SK-N-SH (cell line): ENCODE data around the gene ARHGEF37. TPM values are rescaled to one million over a fixed set of nuclear protein-coding genes. Genes with fewer than 3 reads are reported as not detected.

ENCODE experiments used
- CTCF ChIA-PET: fragments of 300-600, 350-600 bp; formaldehyde crosslinking; extraction: SDS; loops from one replicate; lab custom pipeline; 2021; lab: Yijun Ruan, JAX
- POLR2A ChIA-PET: fragments of 350-600 bp; sonication (Branson Sonifier 250); formaldehyde crosslinking; extraction: SDS; loops from one replicate; lab custom pipeline; 2020; ENCODE audit warnings: antibody characterized with exemption, inconsistent platforms; lab: Yijun Ruan, JAX
- DNase-seq: peaks from one replicate; pipeline ENCODE4 v3.0.0; 2012
- H2AFZ ChIP-seq: fragments of 200-600 bp; sonication (generic); 2 replicates; pipeline ENCODE4 v1.8.1; 2016; ENCODE audit warnings: antibody characterized with exemption, mild to moderate bottlenecking, low read depth
- H3F3A ChIP-seq: fragments of 200-600 bp; sonication (generic); replicated peaks from 2 replicates; pipeline ENCODE3; 2016; ENCODE audit warnings: antibody characterized with exemption, mild to moderate bottlenecking; ENCODE audit not compliant: insufficient read depth
- H3K27ac ChIP-seq, 2 experiments: fragments of 200-500 bp in 1 of 2; fragments of 200-600 bp in 1 of 2; sonication (Bioruptor generic) in 1 of 2; sonication (generic), shearing (Covaris generic) in 1 of 2; 2 replicates each; pipeline versions ENCODE4 v1.5.1 to v1.6.1; 2014 to 2016; ENCODE audit warnings: low read depth in 2 of 2, inconsistent platforms in 1 of 2, low read length in 1 of 2, mild to moderate bottlenecking in 1 of 2, mixed read lengths in 1 of 2
- H3K27me3 ChIP-seq: fragments of 200-600 bp; sonication (generic), shearing (Covaris generic); 2 replicates; pipeline ENCODE4 v1.6.1; 2016; ENCODE audit warnings: mixed run types; ENCODE audit not compliant: insufficient read depth
- H3K36me3 ChIP-seq, 2 experiments: fragments of 200-500 bp in 1 of 2; fragments of 200-600 bp in 1 of 2; sonication (Bioruptor generic) in 1 of 2; sonication (generic) in 1 of 2; replicated peaks in 1 of 2; 2 replicates each; pipeline versions ENCODE3 to v1.5.1; 2014 to 2016; ENCODE audit warnings: low read length in 1 of 2, mild to moderate bottlenecking in 1 of 2; ENCODE audit not compliant: insufficient read depth in 2 of 2, control insufficient read depth in 1 of 2
- H3K4me1 ChIP-seq, 2 experiments: fragments of 200-500 bp in 1 of 2; fragments of 200-600 bp in 1 of 2; sonication (Bioruptor generic) in 1 of 2; sonication (generic), shearing (Covaris generic) in 1 of 2; 2 replicates each; pipeline versions ENCODE4 v1.5.1 to v1.6.1; 2014 to 2016; ENCODE audit warnings: low read depth in 1 of 2, low read length in 1 of 2, mixed run types in 1 of 2; ENCODE audit not compliant: insufficient read depth in 2 of 2, control insufficient read depth in 1 of 2
- H3K4me2 ChIP-seq: fragments of 200-600 bp; sonication (generic), shearing (Covaris generic); 2 replicates; pipeline ENCODE4 v1.6.1; 2017; ENCODE audit warnings: mixed run types
- H3K4me3 ChIP-seq, 2 experiments: fragments of 200-500 bp in 1 of 2; fragments of 200-600 bp in 1 of 2; sonication (Bioruptor generic) in 1 of 2; sonication (generic), shearing (Covaris generic) in 1 of 2; 2 replicates each; pipeline versions ENCODE4 v1.5.1 to v1.8.1; 2014 to 2016; ENCODE audit warnings: low read depth in 2 of 2, inconsistent platforms in 1 of 2, low read length in 1 of 2, mild to moderate bottlenecking in 1 of 2, mixed read lengths in 1 of 2, moderate library complexity in 1 of 2
- H3K79me2 ChIP-seq: fragments of 200-600 bp; sonication (generic); 2 replicates; pipeline ENCODE4 v1.8.1; 2017; ENCODE audit warnings: mild to moderate bottlenecking; ENCODE audit not compliant: insufficient read depth
- H3K9ac ChIP-seq: fragments of 200-600 bp; sonication (generic); 2 replicates; pipeline ENCODE4 v1.6.1; 2017; ENCODE audit warnings: mixed run types
- H3K9me2 ChIP-seq: fragments of 200-600 bp; sonication (generic); 2 replicates; pipeline ENCODE4 v1.6.1; 2017; ENCODE audit warnings: mixed run types
- H3K9me3 ChIP-seq: fragments of 200-600 bp; sonication (generic); 2 replicates; pipeline ENCODE4 v1.6.1; 2017; ENCODE audit warnings: mixed run types, mild to moderate bottlenecking, moderate library complexity
- H4K20me1 ChIP-seq: fragments of 200-600 bp; sonication (generic); 2 replicates; pipeline ENCODE4 v1.6.1; 2017; ENCODE audit warnings: mild to moderate bottlenecking, mixed run types; ENCODE audit not compliant: insufficient read depth
- CHD2 ChIP-seq: fragments of 150-350 bp; IDR thresholded peaks from 2 replicates; pipeline ENCODE4 v1.6.1; 2018; ENCODE audit warnings: low read length; ENCODE audit not compliant: partially characterized antibody
- ELF1 ChIP-seq: IDR thresholded peaks from 2 replicates; pipeline ENCODE4 v1.4.0; 2012
- EP300 ChIP-seq, 2 experiments: IDR thresholded peaks; 2 replicates each; pipeline versions ENCODE4 v1.4.0 to v1.6.1; 2012; ENCODE audit warnings: borderline replicate concordance in 1 of 2, low read depth in 1 of 2, low read length in 1 of 2
- EZH2phosphoT487 ChIP-seq: fragments of 200-600 bp; sonication (generic); IDR thresholded peaks from 2 replicates; pipeline ENCODE4 v1.6.1; 2017; ENCODE audit warnings: low read depth, mixed run types, mild to moderate bottlenecking, antibody characterized with exemption, moderate library complexity, borderline replicate concordance
- FOXJ3 ChIP-seq: sonication (generic); formaldehyde crosslinking; IDR thresholded peaks from 2 replicates; pipeline ENCODE4 v1.5.1; 2020; ENCODE audit warnings: mild to moderate bottlenecking, missing genetic modification reagents
- FOXM1 ChIP-seq: IDR thresholded peaks from 2 replicates; pipeline ENCODE4 v1.4.0; 2012; ENCODE audit warnings: low read depth, mild to moderate bottlenecking
- GABPA ChIP-seq: IDR thresholded peaks from 2 replicates; pipeline ENCODE4 v1.4.0; 2012; ENCODE audit warnings: low read depth, mild to moderate bottlenecking
- GATA2 ChIP-seq: sonication (generic); formaldehyde crosslinking; IDR thresholded peaks from 2 replicates; pipeline ENCODE4 v1.5.0; 2020; ENCODE audit warnings: mild to moderate bottlenecking, missing genetic modification reagents
- IRF3 ChIP-seq: fragments of 150-350 bp; IDR thresholded peaks from 2 replicates; pipeline ENCODE4 v1.6.1; 2016; ENCODE audit warnings: mild to moderate bottlenecking, low read depth, low read length
- JUND ChIP-seq: IDR thresholded peaks from 2 replicates; pipeline ENCODE4 v1.4.0; 2012
- MEF2A ChIP-seq: IDR thresholded peaks from 2 replicates; pipeline ENCODE4 v1.4.0; 2012; ENCODE audit warnings: low read depth, borderline replicate concordance
- MXI1 ChIP-seq: IDR thresholded peaks from 2 replicates; pipeline ENCODE4 v1.6.1; 2012; ENCODE audit warnings: mild to moderate bottlenecking, low read depth, low read length, improper control_type of control experiment
- NFIC ChIP-seq: IDR thresholded peaks from 2 replicates; pipeline ENCODE4 v1.4.0; 2012; ENCODE audit warnings: borderline replicate concordance
- NRF1 ChIP-seq: IDR thresholded peaks from 2 replicates; pipeline ENCODE4 v1.6.1; 2012; ENCODE audit warnings: low read depth, mild to moderate bottlenecking, low read length
- POLR2AphosphoS5 ChIP-seq: IDR thresholded peaks from 2 replicates; pipeline ENCODE4 v1.6.1; 2012; ENCODE audit warnings: low read depth, low read length
- RAD21 ChIP-seq: IDR thresholded peaks from 2 replicates; pipeline ENCODE4 v1.6.1; 2012; ENCODE audit warnings: mild to moderate bottlenecking, low read length
- RXRA ChIP-seq: IDR thresholded peaks from 2 replicates; pipeline ENCODE4 v1.4.0; 2012; ENCODE audit warnings: low read depth, mild to moderate bottlenecking, borderline replicate concordance
- SMC3 ChIP-seq: IDR thresholded peaks from 2 replicates; pipeline ENCODE4 v1.6.1; 2012; ENCODE audit warnings: low read depth, low read length, improper control_type of control experiment
- TAF1 ChIP-seq: IDR thresholded peaks from 2 replicates; pipeline ENCODE4 v1.6.1; 2012; ENCODE audit warnings: low read depth, mild to moderate bottlenecking, low read length, moderate library complexity, borderline replicate concordance
- USF1 ChIP-seq: IDR thresholded peaks from 2 replicates; pipeline ENCODE4 v1.4.0; 2012; ENCODE audit warnings: low read depth, borderline replicate concordance
- YY1 ChIP-seq: IDR thresholded peaks from 2 replicates; pipeline ENCODE4 v1.4.0; 2012; ENCODE audit warnings: low read depth, mild to moderate bottlenecking
- WGBS: methylation state at CpG from one replicate; pipeline ENCODE4 v1.1.6; 2017; ENCODE audit warnings: low lambda C conversion rate; 5-methylcytosine and 5-hydroxymethylcytosine counted together
- polyA plus RNA-seq, 3 experiments: library from polyadenylated mRNA; depleted of rRNA; stranded (reverse); fragments of >200 nt; gene quantifications; 2 replicates each; pipeline ENCODE4 v1.2.3, GENCODE V29; 2012

Gene ARHGEF37
- polyA plus RNA-seq, 1 of the 3 experiments (the other 2 are of a cell fraction): 0.94 TPM

GRCh38 chr5:149645236-149645635 is 63.9 kb downstream of the ARHGEF37 start (continued):
- TF ChIP-seq FOXJ3 (CRISPR knock-in tag): no peak
- TF ChIP-seq, all 33 proteins: peak for 0

DNA sequence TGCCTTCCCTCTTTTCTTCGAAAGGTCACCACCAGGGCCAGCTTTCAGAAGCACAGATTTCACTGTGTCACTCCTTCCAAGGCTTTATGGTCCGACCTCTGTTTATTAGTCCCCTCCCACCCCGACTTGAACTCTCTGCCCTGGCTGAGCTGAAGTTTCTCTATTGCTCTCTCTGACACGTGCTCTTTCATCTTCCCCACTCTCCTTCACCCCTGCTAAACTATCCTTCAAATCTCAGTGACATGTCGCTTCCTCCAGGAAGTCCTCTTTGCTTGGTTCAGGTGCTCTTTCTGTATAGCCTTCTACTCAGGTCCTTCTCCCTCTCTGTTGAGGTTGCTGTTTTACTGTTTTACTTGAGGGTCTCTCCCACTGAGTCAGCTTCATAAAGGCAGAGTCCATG is 64.4 kb downstream of the ARHGEF37 start:
- Histone ChIP-seq H3K27me3 (no peaks in the 10 kb centered on the region), H3K4me2 (no peak overlapping the region), H2AFZ (no peak overlapping the region), H3K79me2 (no peaks in the 10 kb centered on the region), H3K36me3 (no peaks in the 10 kb centered on the region), H3K9me2 (no peaks in the 10 kb centered on the region), H3K4me1 (peaks cover 0 to 14% of the 10 kb centered on the region in 2 experiments; a peak in 1 of 4 replicates), H3K9me3 (no peaks in the 10 kb centered on the region), H4K20me1 (no peaks in the 10 kb centered on the region), H3K27ac (no peak overlapping the region), H3F3A (no peaks in the 10 kb centered on the region), H3K4me3 (no peak overlapping the region), H3K9ac (no peak overlapping the region)
- ChIA-PET POLR2A (no interaction called here), CTCF (interaction anchor here (0.9 to 22.1 kb wide), 7 partner anchors 9 to 346 kb away, joined by 3 to 730 read pairs (median 10); no protein-coding TSS in a partner anchor)
- 80% methylated on average over 5 of the region's 5 CpGs for WGBS
- no peak for DNase-seq
- TF ChIP-seq IRF3 (no peak), RAD21 (no peak)

DNA sequence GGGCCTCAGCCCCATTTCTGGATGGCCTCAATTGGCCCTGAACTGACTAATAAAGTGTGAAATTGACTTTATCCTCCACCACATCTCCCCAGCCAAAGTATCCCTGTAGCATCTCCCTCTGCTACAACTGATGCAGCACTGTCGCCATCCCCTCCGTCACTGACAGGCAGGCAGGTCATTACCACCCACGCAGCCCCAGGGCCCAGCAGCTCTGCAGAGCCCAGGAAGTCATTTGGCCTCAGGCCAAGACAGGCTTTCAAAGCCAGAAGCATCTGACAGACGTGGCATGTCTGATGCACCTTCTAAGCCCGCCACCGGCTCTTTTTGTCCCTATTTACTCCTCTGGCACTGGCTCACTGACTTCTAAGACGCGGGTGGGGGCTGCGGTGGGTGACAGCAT is 65.3 kb downstream of the ARHGEF37 start:
- Histone ChIP-seq H4K20me1 (no peaks in the 10 kb centered on the region), H3K4me3 (no peak overlapping the region), H3K79me2 (no peaks in the 10 kb centered on the region), H3K9me3 (no peaks in the 10 kb centered on the region), H3K36me3 (no peaks in the 10 kb centered on the region), H3K9ac (no peak overlapping the region), H3K9me2 (no peaks in the 10 kb centered on the region), H3K4me1 (peaks cover 0 to 14% of the 10 kb centered on the region in 2 experiments; a peak in 1 of 4 replicates), H3K4me2 (no peak overlapping the region)
- CTCF ChIA-PET: interaction anchor here (2.1 to 22.1 kb wide), 5 partner anchors 10 to 206 kb away, joined by 7 to 730 read pairs (median 10); no protein-coding TSS in a partner anchor
- TF ChIP-seq EP300 (IDR thresholded peaks at IDR 0.05; ENCODE audit: borderline replicate concordance in 1 of 2, low read depth in 1 of 2, low read length in 1 of 2) (peak in 1 of 2 experiments; percentile 35; a peak in 1 of 4 replicates), GABPA (no peak), MXI1 (peak; percentile 74; the same call in 1 of the 2 replicates), GATA2 (CRISPR knock-in tag) (peak; percentile 62)
- TF ChIP-seq, all 33 proteins: peak for 3
- Histone ChIP-seq H3K27me3 (no peaks in the 10 kb centered on the region), H3F3A (no peaks in the 10 kb centered on the region), H2AFZ (no peak overlapping the region), H3K27ac (peak overlapping the region in 1 of 2 experiments; percentile 72; a peak in 2 of 4 replicates)
- peak; percentile 80 for DNase-seq
- POLR2A ChIA-PET: interaction anchor here (1.0 kb wide), 1 partner anchor 139 kb away, joined by 3 read pairs; no protein-coding TSS in a partner anchor
- 33% methylated on average over 9 of the region's 9 CpGs for WGBS

- ChIA-PET POLR2A (no interaction called here), CTCF (interaction anchor here (1.5 to 22.1 kb wide), 3 partner anchors 10 to 206 kb away, joined by 4 to 730 read pairs (median 10); no protein-coding TSS in a partner anchor)
- Histone ChIP-seq H3K4me1 (peaks cover 0 to 14% of the 10 kb centered on the region in 2 experiments; a peak in 1 of 4 replicates), H3K9me2 (no peaks in the 10 kb centered on the region), H4K20me1 (no peaks in the 10 kb centered on the region), H2AFZ (no peak overlapping the region), H3F3A (no peaks in the 10 kb centered on the region), H3K9ac (no peak overlapping the region), H3K27me3 (no peaks in the 10 kb centered on the region), H3K27ac (peak overlapping the region in 1 of 2 experiments; percentile 72; a peak in 2 of 4 replicates), H3K4me2 (no peak overlapping the region), H3K36me3 (no peaks in the 10 kb centered on the region), H3K79me2 (no peaks in the 10 kb centered on the region), H3K9me3 (no peaks in the 10 kb centered on the region), H3K4me3 (no peak overlapping the region)
- 80% methylated on average over 3 of the region's 3 CpGs for WGBS
- DNase-seq: no peak
- TF ChIP-seq SMC3 (no peak), USF1 (no peak), NFIC (no peak), YY1 (no peak), JUND (no peak), ELF1 (no peak), RXRA (no peak), NRF1 (no peak), MEF2A (no peak), POLR2AphosphoS5 (no peak), CHD2 (no peak), FOXM1 (no peak), TAF1 (no peak), EZH2phosphoT487 (no peak)
Measured at GRCh38 chr5:149647334-149647733, 66.0 kb downstream of the ARHGEF37 start.
